GM12878 (cell line): ENCODE data around the gene HSPB1. TPM values are rescaled to one million over a fixed set of nuclear protein-coding genes. Genes with fewer than 3 reads are reported as not detected.

Experiments used
- BMI1 ChIP-seq: fragments of 450-650 bp; IDR thresholded peaks from 2 replicates; pipeline ENCODE4 v1.6.1; 2016; ENCODE audit warnings: mild to moderate bottlenecking, moderate library complexity, borderline replicate concordance
- CHD2 ChIP-seq: IDR thresholded peaks from 2 replicates; pipeline ENCODE4 v1.6.1; 2011; ENCODE audit warnings: low read depth, low read length, improper control_type of control experiment, borderline replicate concordance
- EED ChIP-seq: sonication (generic); IDR thresholded peaks from 2 replicates; pipeline ENCODE4 v1.6.1; 2016; ENCODE audit warnings: antibody characterized with exemption, low read depth
- EZH2 ChIP-seq: IDR thresholded peaks from 2 replicates; pipeline ENCODE4 v1.6.1; 2012; ENCODE audit warnings: low read depth, mild to moderate bottlenecking, control low read depth, inconsistent platforms, low read length, borderline replicate concordance; ENCODE audit not compliant: control insufficient read depth
- GATAD2B ChIP-seq: fragments of 450-650 bp; conservative IDR thresholded peaks from 2 replicates; pipeline ENCODE4 v1.6.1; 2017; ENCODE audit warnings: low read depth, mild to moderate bottlenecking, moderate library complexity
- HCFC1 ChIP-seq: fragments of 150-350 bp; IDR thresholded peaks from 2 replicates; pipeline ENCODE4 v1.6.1; 2014; ENCODE audit warnings: low read length
- HDAC2 ChIP-seq: fragments of 200-600 bp; sonication (generic); IDR thresholded peaks from 2 replicates; pipeline ENCODE4 v1.6.1; 2017
- HDGF ChIP-seq: fragments of 450-650 bp; IDR thresholded peaks from 2 replicates; pipeline ENCODE4 v1.6.1; 2016; ENCODE audit warnings: antibody characterized with exemption
- IRF4 ChIP-seq: IDR thresholded peaks from 2 replicates; pipeline ENCODE4 v1.6.1; 2011; ENCODE audit warnings: low read depth, low read length
- MEF2A ChIP-seq: IDR thresholded peaks from 2 replicates; pipeline ENCODE4 v1.6.1; 2011; ENCODE audit warnings: low read depth, mild to moderate bottlenecking, low read length, moderate library complexity; ENCODE audit not compliant: insufficient read depth
- MEF2B ChIP-seq: fragments of 450-650 bp; IDR thresholded peaks from 2 replicates; pipeline ENCODE4 v1.6.1; 2018; ENCODE audit warnings: mild to moderate bottlenecking, moderate library complexity; ENCODE audit not compliant: partially characterized antibody, poor library complexity, severe bottlenecking
- NFXL1 ChIP-seq: fragments of 450-650 bp; IDR thresholded peaks from 2 replicates; pipeline ENCODE4 v1.6.1; 2017; ENCODE audit warnings: antibody characterized with exemption, mild to moderate bottlenecking, borderline replicate concordance
- NRF1 ChIP-seq: conservative IDR thresholded peaks from 2 replicates; pipeline ENCODE4 v1.6.1; 2011; ENCODE audit warnings: mild to moderate bottlenecking, low read depth, low read length, improper control_type of control experiment
- RAD21 ChIP-seq: IDR thresholded peaks from 2 replicates; pipeline ENCODE4 v1.6.1; 2011; ENCODE audit warnings: mild to moderate bottlenecking, low read depth, low read length, moderate library complexity; ENCODE audit not compliant: insufficient read depth
- RELA ChIP-seq: fragments of 450-650 bp; IDR thresholded peaks from 2 replicates; pipeline ENCODE4 v1.8.0; 2014; ENCODE audit warnings: borderline replicate concordance; ENCODE audit not compliant: partially characterized antibody
- SP1 ChIP-seq: IDR thresholded peaks from one replicate; pipeline ENCODE4 v1.6.1; 2011; ENCODE audit warnings: low read depth, low read length
- SREBF2 ChIP-seq: IDR thresholded peaks from 2 replicates; pipeline ENCODE4 v1.6.1; 2012; ENCODE audit warnings: mild to moderate bottlenecking, low read length
- YY1 ChIP-seq: IDR thresholded peaks from 2 replicates; pipeline ENCODE4 v1.6.1; 2011; ENCODE audit warnings: low read depth, mild to moderate bottlenecking, low read length
- polyA plus RNA-seq, 11 experiments: library from polyadenylated mRNA; depleted of rRNA in 4 of 11; unstranded in 6 of 11; stranded (reverse) in 5 of 11; fragments of >200 nt; fragmentation: Nextera tagmentation in 4 of 11; fragmentation: Illumina TruSeq in 1 of 11; extraction: Ambion mirVana in 4 of 11; extraction: Trizol in 1 of 11; gene quantifications; 1 replicate in 1 of 11; 2 replicates in 10 of 11; pipeline versions ENCODE4 v1.2.1 to v1.2.3, GENCODE V29; 2011 to 2016; ENCODE audit warnings: inconsistent platforms in 2 of 11, missing spikeins in 2 of 11, low read depth in 1 of 11
- total RNA-seq, 4 experiments: library from RNA; depleted of rRNA in 3 of 4; stranded (reverse); fragments of >200 nt in 3 of 4; fragmentation: Illumina TruSeq in 1 of 4; extraction: Trizol in 1 of 4; gene quantifications; 2 replicates each; pipeline versions ENCODE4 v1.2.1 to v1.2.3, GENCODE V29; 2013 to 2021
- TF ChIP-seq, protein P1 (sequence below): IDR thresholded peaks from 2 replicates; pipeline ENCODE4 v1.6.1; 2011; ENCODE audit warnings: low read depth, mild to moderate bottlenecking, low read length, moderate library complexity, borderline replicate concordance; ENCODE audit errors: extremely low read depth
- TF ChIP-seq, protein P2 (sequence below): fragments of 450-650 bp; IDR thresholded peaks from 2 replicates; pipeline ENCODE4 v1.6.1; 2016; ENCODE audit warnings: mild to moderate bottlenecking
- TF ChIP-seq, protein P3 (sequence below): fragments of 450-650 bp; IDR thresholded peaks from 2 replicates; pipeline ENCODE4 v1.6.1; 2018; ENCODE audit warnings: mild to moderate bottlenecking, low read depth, moderate library complexity; ENCODE audit not compliant: partially characterized antibody
- TF ChIP-seq, protein P4 (sequence below): IDR thresholded peaks from 2 replicates; pipeline ENCODE4 v1.6.1; 2012; ENCODE audit warnings: low read depth, low read length, improper control_type of control experiment
- TF ChIP-seq, protein P5 (sequence below): fragments of 450-650 bp; formaldehyde crosslinking; IDR thresholded peaks from 2 replicates; pipeline ENCODE4 v1.4.0; 2022; ENCODE audit warnings: mild to moderate bottlenecking, moderate library complexity

Gene HSPB1
- total and polyA plus RNA-seq, 10 of the 15 experiments (the other 5 are each of a cell fraction or from before 2014, with no cell fraction given) = 13.7 to 297 (median 62.0) TPM

DNA sequence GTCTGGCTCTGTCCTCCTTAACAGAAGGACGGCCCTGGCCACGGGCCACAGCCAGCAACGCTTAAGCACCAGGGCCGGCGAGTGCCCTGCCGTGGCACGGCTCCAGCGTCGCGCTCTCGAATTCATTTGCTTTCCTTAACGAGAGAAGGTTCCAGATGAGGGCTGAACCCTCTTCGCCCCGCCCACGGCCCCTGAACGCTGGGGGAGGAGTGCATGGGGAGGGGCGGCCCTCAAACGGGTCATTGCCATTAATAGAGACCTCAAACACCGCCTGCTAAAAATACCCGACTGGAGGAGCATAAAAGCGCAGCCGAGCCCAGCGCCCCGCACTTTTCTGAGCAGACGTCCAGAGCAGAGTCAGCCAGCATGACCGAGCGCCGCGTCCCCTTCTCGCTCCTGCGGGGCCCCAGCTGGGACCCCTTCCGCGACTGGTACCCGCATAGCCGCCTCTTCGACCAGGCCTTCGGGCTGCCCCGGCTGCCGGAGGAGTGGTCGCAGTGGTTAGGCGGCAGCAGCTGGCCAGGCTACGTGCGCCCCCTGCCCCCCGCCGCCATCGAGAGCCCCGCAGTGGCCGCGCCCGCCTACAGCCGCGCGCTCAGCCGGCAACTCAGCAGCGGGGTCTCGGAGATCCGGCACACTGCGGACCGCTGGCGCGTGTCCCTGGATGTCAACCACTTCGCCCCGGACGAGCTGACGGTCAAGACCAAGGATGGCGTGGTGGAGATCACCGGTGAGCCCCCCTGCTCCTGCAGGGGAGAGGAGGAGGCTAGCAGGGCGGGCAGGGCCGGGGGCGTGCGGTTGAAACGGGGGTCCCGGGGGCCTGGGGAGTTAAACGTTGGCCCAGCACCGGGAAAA lies at the start of gene HSPB1 (continued):
- no peak for TF ChIP-seq BMI1
- peak; percentile 92 for TF ChIP-seq MEF2A
- TF ChIP-seq, protein P1, sequence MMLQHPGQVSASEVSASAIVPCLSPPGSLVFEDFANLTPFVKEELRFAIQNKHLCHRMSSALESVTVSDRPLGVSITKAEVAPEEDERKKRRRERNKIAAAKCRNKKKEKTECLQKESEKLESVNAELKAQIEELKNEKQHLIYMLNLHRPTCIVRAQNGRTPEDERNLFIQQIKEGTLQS = no peak
- no peak for TF ChIP-seq HDAC2
- no peak for TF ChIP-seq YY1
- no peak for TF ChIP-seq IRF4
- 0 out of 2 replicates have a peak, but pooled peaks have one; percentile 18 for TF ChIP-seq CHD2
- no peak for TF ChIP-seq RAD21
- TF ChIP-seq, protein P2, sequence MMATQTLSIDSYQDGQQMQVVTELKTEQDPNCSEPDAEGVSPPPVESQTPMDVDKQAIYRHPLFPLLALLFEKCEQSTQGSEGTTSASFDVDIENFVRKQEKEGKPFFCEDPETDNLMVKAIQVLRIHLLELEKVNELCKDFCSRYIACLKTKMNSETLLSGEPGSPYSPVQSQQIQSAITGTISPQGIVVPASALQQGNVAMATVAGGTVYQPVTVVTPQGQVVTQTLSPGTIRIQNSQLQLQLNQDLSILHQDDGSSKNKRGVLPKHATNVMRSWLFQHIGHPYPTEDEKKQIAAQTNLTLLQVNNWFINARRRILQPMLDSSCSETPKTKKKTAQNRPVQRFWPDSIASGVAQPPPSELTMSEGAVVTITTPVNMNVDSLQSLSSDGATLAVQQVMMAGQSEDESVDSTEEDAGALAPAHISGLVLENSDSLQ = no peak
- TF ChIP-seq EZH2 = no peak
- TF ChIP-seq NRF1 = no peak
- no peak for TF ChIP-seq NFXL1
- no peak for TF ChIP-seq HCFC1
- TF ChIP-seq, protein P3, sequence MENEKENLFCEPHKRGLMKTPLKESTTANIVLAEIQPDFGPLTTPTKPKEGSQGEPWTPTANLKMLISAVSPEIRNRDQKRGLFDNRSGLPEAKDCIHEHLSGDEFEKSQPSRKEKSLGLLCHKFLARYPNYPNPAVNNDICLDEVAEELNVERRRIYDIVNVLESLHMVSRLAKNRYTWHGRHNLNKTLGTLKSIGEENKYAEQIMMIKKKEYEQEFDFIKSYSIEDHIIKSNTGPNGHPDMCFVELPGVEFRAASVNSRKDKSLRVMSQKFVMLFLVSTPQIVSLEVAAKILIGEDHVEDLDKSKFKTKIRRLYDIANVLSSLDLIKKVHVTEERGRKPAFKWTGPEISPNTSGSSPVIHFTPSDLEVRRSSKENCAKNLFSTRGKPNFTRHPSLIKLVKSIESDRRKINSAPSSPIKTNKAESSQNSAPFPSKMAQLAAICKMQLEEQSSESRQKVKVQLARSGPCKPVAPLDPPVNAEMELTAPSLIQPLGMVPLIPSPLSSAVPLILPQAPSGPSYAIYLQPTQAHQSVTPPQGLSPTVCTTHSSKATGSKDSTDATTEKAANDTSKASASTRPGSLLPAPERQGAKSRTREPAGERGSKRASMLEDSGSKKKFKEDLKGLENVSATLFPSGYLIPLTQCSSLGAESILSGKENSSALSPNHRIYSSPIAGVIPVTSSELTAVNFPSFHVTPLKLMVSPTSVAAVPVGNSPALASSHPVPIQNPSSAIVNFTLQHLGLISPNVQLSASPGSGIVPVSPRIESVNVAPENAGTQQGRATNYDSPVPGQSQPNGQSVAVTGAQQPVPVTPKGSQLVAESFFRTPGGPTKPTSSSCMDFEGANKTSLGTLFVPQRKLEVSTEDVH = no peak
- no peak for TF ChIP-seq EED
- TF ChIP-seq, protein P4, sequence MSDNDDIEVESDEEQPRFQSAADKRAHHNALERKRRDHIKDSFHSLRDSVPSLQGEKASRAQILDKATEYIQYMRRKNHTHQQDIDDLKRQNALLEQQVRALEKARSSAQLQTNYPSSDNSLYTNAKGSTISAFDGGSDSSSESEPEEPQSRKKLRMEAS = peak; percentile 48; the same call in 1 of the 2 replicates
- TF ChIP-seq SREBF2 = no peak
- TF ChIP-seq MEF2B = peak; percentile 77
- no peak for TF ChIP-seq RELA
- TF ChIP-seq SP1 = peak; percentile 40
- no peak for TF ChIP-seq HDGF
- TF ChIP-seq, protein P5, sequence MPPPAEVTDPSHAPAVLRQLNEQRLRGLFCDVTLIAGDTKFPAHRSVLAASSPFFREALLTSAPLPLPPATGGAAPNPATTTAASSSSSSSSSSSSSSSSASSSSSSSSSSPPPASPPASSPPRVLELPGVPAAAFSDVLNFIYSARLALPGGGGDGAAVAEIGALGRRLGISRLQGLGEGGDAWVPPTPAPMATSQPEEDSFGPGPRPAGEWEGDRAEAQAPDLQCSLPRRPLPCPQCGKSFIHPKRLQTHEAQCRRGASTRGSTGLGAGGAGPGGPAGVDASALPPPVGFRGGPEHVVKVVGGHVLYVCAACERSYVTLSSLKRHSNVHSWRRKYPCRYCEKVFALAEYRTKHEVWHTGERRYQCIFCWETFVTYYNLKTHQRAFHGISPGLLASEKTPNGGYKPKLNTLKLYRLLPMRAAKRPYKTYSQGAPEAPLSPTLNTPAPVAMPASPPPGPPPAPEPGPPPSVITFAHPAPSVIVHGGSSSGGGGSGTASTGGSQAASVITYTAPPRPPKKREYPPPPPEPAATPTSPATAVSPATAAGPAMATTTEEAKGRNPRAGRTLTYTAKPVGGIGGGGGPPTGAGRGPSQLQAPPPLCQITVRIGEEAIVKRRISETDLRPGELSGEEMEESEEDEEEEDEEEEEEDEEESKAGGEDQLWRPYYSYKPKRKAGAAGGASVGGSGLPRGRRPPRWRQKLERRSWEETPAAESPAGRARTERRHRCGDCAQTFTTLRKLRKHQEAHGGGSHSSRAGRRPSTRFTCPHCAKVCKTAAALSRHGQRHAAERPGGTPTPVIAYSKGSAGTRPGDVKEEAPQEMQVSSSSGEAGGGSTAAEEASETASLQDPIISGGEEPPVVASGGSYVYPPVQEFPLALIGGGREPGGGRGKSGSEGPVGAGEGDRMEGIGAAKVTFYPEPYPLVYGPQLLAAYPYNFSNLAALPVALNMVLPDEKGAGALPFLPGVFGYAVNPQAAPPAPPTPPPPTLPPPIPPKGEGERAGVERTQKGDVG (CRISPR knock-in tag) = no peak
- peak; percentile 96 for TF ChIP-seq GATAD2B
